AML-193 (cell line): ENCODE data around the gene CD7.

Experiments used
- DNase-seq, 2 experiments: peaks; one replicate each; lab custom pipeline; 2025; lab: John Stamatoyannopoulos, UW

Gene CD7

GRCh38 chr17:82328141-82328993 is 11.0 kb upstream of the CD7 start:
- no peak for DNase-seq

- no peak for DNase-seq
Observed at GRCh38 chr17:82327757-82328140, 10.3 kb upstream of the CD7 start.

GRCh38 chr17:82327289-82327688 is 9.9 kb upstream of the CD7 start:
- no peak for DNase-seq

- no peak for DNase-seq
Observed at GRCh38 chr17:82325286-82326180, 8.1 kb upstream of the CD7 start.

- DNase-seq: no peak
Observed at GRCh38 chr17:82324566-82325285, 7.3 kb upstream of the CD7 start.

- no peak for DNase-seq
Observed at GRCh38 chr17:82323514-82324234, 6.3 kb upstream of the CD7 start.

GRCh38 chr17:82322526-82323453 is 5.4 kb upstream of the CD7 start:
- no peak for DNase-seq

GRCh38 chr17:82321947-82322466 is 4.6 kb upstream of the CD7 start:
- no peak for DNase-seq

GRCh38 chr17:82320956-82321927 is 3.8 kb upstream of the CD7 start:
- no peak for DNase-seq

- no peak for DNase-seq
Observed at GRCh38 chr17:82320140-82320840, 2.9 kb upstream of the CD7 start.

GRCh38 chr17:82319619-82320062 is 2.2 kb upstream of the CD7 start:
- DNase-seq: no peak

- DNase-seq: no peak
Observed at GRCh38 chr17:82318772-82319606, 1.6 kb upstream of the CD7 start.

GRCh38 chr17:82318169-82318498 is 726 bp upstream of the CD7 start:
- DNase-seq: no peak

GRCh38 chr17:82316651-82317393 is 586 bp downstream of the CD7 start:
- no peak for DNase-seq

- DNase-seq: no peak
Observed at GRCh38 chr17:82315703-82316358, 1.6 kb downstream of the CD7 start.
